Measurements from ENCODE around the gene MFAP5. TPM values are rescaled to one million over a fixed set of nuclear protein-coding genes. Genes with fewer than 3 reads are reported as not detected.
A peak's percentile ranks its signal among the peaks of the same experiment; 100 is the strongest.

The MFAP5 gene
- total RNA-seq, 1 donor from 2014 or later = 174 TPM

- Histone ChIP-seq H3K36me3 (no peaks in the 10 kb centered on the region), H3K4me3 (no peak overlapping the region), H3K4me1 (peaks cover 2 to 12% of the 10 kb centered on the region in 2 donors), H3K27ac (no peak overlapping the region), H3K27me3 (no peaks in the 10 kb centered on the region), H3K9me3 (no peaks in the 10 kb centered on the region)
- no peak for TF ChIP-seq CTCF (IDR thresholded peaks at IDR 0.05)
- intact Hi-C loops (cut with DNase I) = loop anchor here (5.0 to 10.0 kb wide), 4 partner anchors 82 to 1520 kb away; partner anchors contain the start of genes GABARAPL1 and M6PR
- no peak for DNase-seq (ENCODE audit: low spot score in 2 of 2)
These were observed 32.5 kb upstream of the MFAP5 start for GRCh38 chr12:8695116-8695515.

- Histone ChIP-seq H3K36me3 (no peaks in the 10 kb centered on the region), H3K27me3 (no peaks in the 10 kb centered on the region), H3K27ac (peak overlapping the region; percentile 73 to 76), H3K4me3 (peak overlapping the region in 1 of 2 donors; percentile 27), H3K9me3 (no peaks in the 10 kb centered on the region), H3K4me1 (peaks cover 0 to 22% of the 10 kb centered on the region in 2 donors)
- intact Hi-C loops (cut with DNase I) = loop anchor here (10.0 kb wide), 1 partner anchor 1522 kb away; the partner anchor contains the start of gene GABARAPL1
- peak; percentile 28 to 70 for DNase-seq (ENCODE audit: low spot score in 2 of 2)
- TF ChIP-seq CTCF (IDR thresholded peaks at IDR 0.05) = no peak
These were observed 29.9 kb upstream of the MFAP5 start for GRCh38 chr12:8692573-8692972.

GRCh38 chr12:8689681-8690080 is 27.1 kb upstream of the MFAP5 start:
- peaks cover 0 to 26% of the 10 kb centered on the region in 2 donors for H3K4me1 ChIP-seq
- peak overlapping the region in 1 of 2 donors; percentile 24 for H3K27ac ChIP-seq
- peak in 1 of 2 donors; percentile 22 for DNase-seq (ENCODE audit: low spot score in 2 of 2)
- H3K27me3 ChIP-seq = no peaks in the 10 kb centered on the region
- no peaks in the 10 kb centered on the region for H3K9me3 ChIP-seq
- TF ChIP-seq CTCF (IDR thresholded peaks at IDR 0.05) = no peak
- intact Hi-C loops (cut with DNase I) = loop anchor here (5.0 to 10.0 kb wide), 2 partner anchors 223 to 1525 kb away; partner anchors contain the start of genes GABARAPL1 and PHC1
- no peaks in the 10 kb centered on the region for H3K36me3 ChIP-seq
- no peak overlapping the region for H3K4me3 ChIP-seq

GRCh38 chr12:8687846-8688601 is 25.4 kb upstream of the MFAP5 start:
- no peak for TF ChIP-seq CTCF (IDR thresholded peaks at IDR 0.05)
- DNase-seq (ENCODE audit: low spot score in 2 of 2) = peak; percentile 32 to 89
- intact Hi-C loops (cut with DNase I) = loop anchor here (5.0 kb wide), 1 partner anchor 224 kb away; the partner anchor contains the start of gene PHC1
- Histone ChIP-seq H3K27me3 (no peaks in the 10 kb centered on the region), H3K9me3 (no peaks in the 10 kb centered on the region), H3K36me3 (no peaks in the 10 kb centered on the region), H3K4me3 (peak overlapping the region in 1 of 2 donors; percentile 29), H3K4me1 (peaks cover 0 to 25% of the 10 kb centered on the region in 2 donors), H3K27ac (peak overlapping the region; percentile 67 to 84)

GRCh38 chr12:8685051-8685450 is 22.4 kb upstream of the MFAP5 start:
- no peak overlapping the region for H3K27ac ChIP-seq
- H3K4me3 ChIP-seq = no peak overlapping the region
- no peaks in the 10 kb centered on the region for H3K36me3 ChIP-seq
- intact Hi-C loops (cut with DNase I) = loop anchor here (5.0 kb wide), 1 partner anchor 227 kb away; the partner anchor contains the start of gene PHC1
- TF ChIP-seq CTCF (IDR thresholded peaks at IDR 0.05) = no peak
- no peaks in the 10 kb centered on the region for H3K27me3 ChIP-seq
- H3K4me1 ChIP-seq = peaks cover 6 to 22% of the 10 kb centered on the region in 2 donors
- no peak for DNase-seq (ENCODE audit: low spot score in 2 of 2)
- no peaks in the 10 kb centered on the region for H3K9me3 ChIP-seq

Measured in ascending aorta (tissue), 2 donors.